Kidney epithelial cell (primary cell): ENCODE data around the gene SMOC1. TPM values are rescaled to one million over a fixed set of nuclear protein-coding genes. Genes with fewer than 3 reads are reported as not detected.

Experiments
- DNase-seq: peaks from one replicate; pipeline ENCODE4 v3.0.0-alpha.2; 2010; ENCODE audit warnings: low read depth
- H3K27me3 ChIP-seq: 2 replicates; pipeline ENCODE4 v1.6.0; 2011; ENCODE audit warnings: low read length; ENCODE audit not compliant: control insufficient read depth, insufficient read depth
- H3K36me3 ChIP-seq: 2 replicates; pipeline ENCODE4 v1.5.1; 2011; ENCODE audit warnings: low read length; ENCODE audit not compliant: control insufficient read depth, insufficient read depth
- H3K4me3 ChIP-seq: 2 replicates; pipeline ENCODE4 v1.5.1; 2011; ENCODE audit warnings: low read depth, mild to moderate bottlenecking, control low read depth, low read length
- total RNA-seq: library from RNA; depleted of rRNA; stranded (reverse); fragments of >200 nt; gene quantifications from 2 replicates; pipeline ENCODE4 v1.2.3, GENCODE V29; 2015
- TF ChIP-seq, protein P1 (sequence below): IDR thresholded peaks from 2 replicates; pipeline ENCODE4 v1.5.1; 2011; ENCODE audit warnings: mild to moderate bottlenecking, moderate library complexity, low read length, control low read depth, inconsistent platforms; ENCODE audit not compliant: insufficient read depth, poor library complexity, severe bottlenecking

The SMOC1 gene
- total RNA-seq, 1 donor from 2014 or later, result 2.7 TPM

GRCh38 chr14:70061108-70061507, 181.9 kb downstream of the SMOC1 start:
- Histone ChIP-seq H3K36me3 (no peaks in the 10 kb centered on the region), H3K4me3 (no peak overlapping the region), H3K27me3 (no peaks in the 10 kb centered on the region)
- no peak for DNase-seq
- TF ChIP-seq, protein P1, sequence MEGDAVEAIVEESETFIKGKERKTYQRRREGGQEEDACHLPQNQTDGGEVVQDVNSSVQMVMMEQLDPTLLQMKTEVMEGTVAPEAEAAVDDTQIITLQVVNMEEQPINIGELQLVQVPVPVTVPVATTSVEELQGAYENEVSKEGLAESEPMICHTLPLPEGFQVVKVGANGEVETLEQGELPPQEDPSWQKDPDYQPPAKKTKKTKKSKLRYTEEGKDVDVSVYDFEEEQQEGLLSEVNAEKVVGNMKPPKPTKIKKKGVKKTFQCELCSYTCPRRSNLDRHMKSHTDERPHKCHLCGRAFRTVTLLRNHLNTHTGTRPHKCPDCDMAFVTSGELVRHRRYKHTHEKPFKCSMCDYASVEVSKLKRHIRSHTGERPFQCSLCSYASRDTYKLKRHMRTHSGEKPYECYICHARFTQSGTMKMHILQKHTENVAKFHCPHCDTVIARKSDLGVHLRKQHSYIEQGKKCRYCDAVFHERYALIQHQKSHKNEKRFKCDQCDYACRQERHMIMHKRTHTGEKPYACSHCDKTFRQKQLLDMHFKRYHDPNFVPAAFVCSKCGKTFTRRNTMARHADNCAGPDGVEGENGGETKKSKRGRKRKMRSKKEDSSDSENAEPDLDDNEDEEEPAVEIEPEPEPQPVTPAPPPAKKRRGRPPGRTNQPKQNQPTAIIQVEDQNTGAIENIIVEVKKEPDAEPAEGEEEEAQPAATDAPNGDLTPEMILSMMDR, result no peak

DNA sequence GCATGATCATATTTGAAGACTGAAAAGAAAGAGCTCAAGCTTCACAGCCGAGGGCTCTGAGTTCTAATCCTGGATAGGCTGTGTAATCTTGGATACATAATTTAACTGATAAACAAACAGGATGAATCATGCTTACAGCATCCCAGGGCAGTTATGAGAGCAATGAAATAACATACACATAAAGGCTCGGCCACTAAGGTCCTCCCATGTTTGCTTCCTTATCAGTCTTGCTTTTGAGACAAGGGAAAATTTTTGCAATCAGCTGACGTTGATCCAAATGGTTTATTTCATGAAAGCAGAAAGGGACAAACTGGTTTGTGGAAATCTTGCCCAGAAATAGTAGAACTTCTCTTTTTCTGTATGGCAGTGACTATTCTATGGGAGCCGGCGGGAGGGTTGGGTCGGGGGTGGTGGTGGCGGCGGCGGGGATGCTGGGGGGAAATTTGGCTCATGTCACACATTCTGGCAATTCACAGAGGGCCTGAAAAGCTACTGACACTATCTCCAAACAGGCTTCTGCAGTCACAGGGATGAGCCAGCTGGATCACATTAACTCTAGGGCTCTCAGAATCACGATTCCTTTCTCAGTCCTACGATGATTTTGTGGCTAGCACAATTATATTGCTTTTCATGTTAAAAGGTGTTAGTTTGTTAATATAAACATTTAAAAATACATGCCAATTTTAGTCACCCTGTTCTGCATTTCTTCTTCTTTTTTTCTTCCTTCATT, 185.1 kb downstream of the SMOC1 start:
- TF ChIP-seq, protein P1, result no peak
- Histone ChIP-seq H3K36me3 (no peaks in the 10 kb centered on the region), H3K4me3 (no peak overlapping the region), H3K27me3 (no peaks in the 10 kb centered on the region)
- no peak for DNase-seq

GRCh38 chr14:70067810-70068209, 188.6 kb downstream of the SMOC1 start:
- no peak for DNase-seq
- Histone ChIP-seq H3K27me3 (no peaks in the 10 kb centered on the region), H3K4me3 (no peak overlapping the region), H3K36me3 (no peaks in the 10 kb centered on the region)
- TF ChIP-seq, protein P1, result no peak

DNA sequence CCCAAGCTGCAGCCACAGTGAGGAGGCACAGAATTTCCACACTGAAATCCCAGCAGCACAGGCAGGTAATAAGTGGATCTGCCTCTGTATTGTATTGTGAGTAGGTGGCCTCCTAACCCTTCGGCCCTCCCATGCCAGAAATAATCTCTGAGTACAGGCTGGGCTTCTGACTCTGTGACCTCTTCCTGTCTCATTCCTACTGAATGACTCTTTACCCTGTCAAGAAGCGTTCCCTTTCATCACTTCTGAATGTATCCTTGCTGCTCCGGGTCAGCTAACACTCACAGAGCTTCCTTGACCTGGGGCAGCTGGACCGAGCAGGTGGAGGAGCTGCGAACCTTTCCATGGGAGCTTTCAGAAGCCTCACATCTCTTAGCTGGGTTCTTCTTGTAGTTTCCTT, 190.0 kb downstream of the SMOC1 start:
- Histone ChIP-seq H3K4me3 (no peak overlapping the region), H3K27me3 (no peaks in the 10 kb centered on the region), H3K36me3 (no peaks in the 10 kb centered on the region)
- TF ChIP-seq, protein P1, result no peak
- DNase-seq, result no peak

- TF ChIP-seq, protein P1, result peak; percentile 83
- Histone ChIP-seq H3K4me3 (no peak overlapping the region), H3K27me3 (peaks cover 3% of the 10 kb centered on the region), H3K36me3 (no peaks in the 10 kb centered on the region)
- DNase-seq, result peak; percentile 16
These were observed 194.8 kb downstream of the SMOC1 start for GRCh38 chr14:70073924-70074566.
